HepG2 (cell line): ENCODE measurements around the gene HMCN1.

Source experiments
- CTCF ChIP-seq: sonication (generic); formaldehyde crosslinking; IDR thresholded peaks from 2 replicates; pipeline ENCODE4 v1.5.0; 2020; ENCODE audit warnings: mild to moderate bottlenecking, missing genetic modification reagents, moderate library complexity
- EZH2 ChIP-seq: conservative IDR thresholded peaks from 2 replicates; pipeline ENCODE4 v1.6.1; 2012; ENCODE audit warnings: mild to moderate bottlenecking, low read depth, low read length, moderate library complexity
- FOXJ3 ChIP-seq: sonication (generic); formaldehyde crosslinking; IDR thresholded peaks from 2 replicates; pipeline ENCODE4 v1.4.0; 2020; ENCODE audit warnings: missing genetic modification reagents, mild to moderate bottlenecking, borderline replicate concordance
- NFE2 ChIP-seq: sonication (generic); formaldehyde crosslinking; IDR thresholded peaks from 2 replicates; pipeline ENCODE4 v1.4.0; 2020; ENCODE audit warnings: missing genetic modification reagents
- NR3C1 ChIP-seq: sonication (generic); formaldehyde crosslinking; IDR thresholded peaks from 2 replicates; pipeline ENCODE4 v1.4.0; 2020; ENCODE audit warnings: missing genetic modification reagents
- TOE1 ChIP-seq: sonication (generic); formaldehyde crosslinking; IDR thresholded peaks from 2 replicates; pipeline ENCODE4 v1.4.0; 2020; ENCODE audit warnings: mild to moderate bottlenecking, missing genetic modification reagents
- ZNF687 ChIP-seq: sonication (generic); formaldehyde crosslinking; IDR thresholded peaks from 2 replicates; pipeline ENCODE4 v1.5.1; 2020; ENCODE audit warnings: mild to moderate bottlenecking, missing genetic modification reagents, moderate library complexity

- no peak for TF ChIP-seq NR3C1 (CRISPR knock-in tag)
- no peak for TF ChIP-seq CTCF (CRISPR knock-in tag)
- TF ChIP-seq EZH2 = no peak
- no peak for TF ChIP-seq NFE2
- TF ChIP-seq ZNF687 = no peak
- TF ChIP-seq FOXJ3 (CRISPR knock-in tag) = no peak
- TF ChIP-seq TOE1 (CRISPR knock-in tag) = no peak
These were observed 378.1 kb downstream of the HMCN1 start for GRCh38 chr1:186112280-186112679.
